ENCODE data around the gene DNAJC7. TPM values are rescaled to one million over a fixed set of nuclear protein-coding genes. Genes with fewer than 3 reads are reported as not detected.

The DNAJC7 gene
- total and polyA plus RNA-seq, 9 of the 15 experiments (the other 6 are each of a cell fraction or from before 2014, with no cell fraction given) = 85.8 to 262 (median 157) TPM

DNA sequence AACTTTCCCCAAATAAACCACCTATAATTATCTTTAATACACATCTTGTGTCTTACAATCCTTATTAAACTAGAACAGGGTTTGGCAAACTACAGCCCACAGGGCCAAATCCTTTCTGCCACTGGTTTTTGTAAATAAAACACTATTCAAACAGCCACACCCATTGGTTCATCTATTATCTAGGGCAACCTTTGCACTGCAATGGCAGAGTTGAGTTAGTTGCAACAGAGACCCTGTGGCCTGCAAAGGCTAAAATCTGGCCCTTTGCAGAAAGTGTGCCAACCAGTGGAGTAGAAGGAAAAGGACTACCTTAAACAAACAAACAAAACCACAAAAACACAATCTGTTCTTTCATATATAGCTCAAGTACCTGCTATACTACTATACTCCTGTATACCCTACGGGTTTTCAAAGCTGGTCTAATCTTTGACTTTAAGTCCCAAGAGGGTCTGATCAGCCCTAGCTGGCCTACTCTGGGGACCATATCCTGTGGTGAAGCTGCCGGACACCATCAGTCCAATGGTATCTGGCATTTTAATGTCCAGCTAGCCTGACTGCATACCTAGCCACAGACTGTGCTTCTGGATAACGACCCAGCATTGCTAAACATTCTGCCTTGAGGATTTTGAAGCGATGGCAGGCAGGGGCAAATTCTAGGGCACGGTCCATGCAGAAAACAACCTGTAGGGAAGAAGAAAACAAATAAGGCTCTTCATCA is 27.4 kb downstream of the DNAJC7 start (continued):
- TF ChIP-seq, protein P1, sequence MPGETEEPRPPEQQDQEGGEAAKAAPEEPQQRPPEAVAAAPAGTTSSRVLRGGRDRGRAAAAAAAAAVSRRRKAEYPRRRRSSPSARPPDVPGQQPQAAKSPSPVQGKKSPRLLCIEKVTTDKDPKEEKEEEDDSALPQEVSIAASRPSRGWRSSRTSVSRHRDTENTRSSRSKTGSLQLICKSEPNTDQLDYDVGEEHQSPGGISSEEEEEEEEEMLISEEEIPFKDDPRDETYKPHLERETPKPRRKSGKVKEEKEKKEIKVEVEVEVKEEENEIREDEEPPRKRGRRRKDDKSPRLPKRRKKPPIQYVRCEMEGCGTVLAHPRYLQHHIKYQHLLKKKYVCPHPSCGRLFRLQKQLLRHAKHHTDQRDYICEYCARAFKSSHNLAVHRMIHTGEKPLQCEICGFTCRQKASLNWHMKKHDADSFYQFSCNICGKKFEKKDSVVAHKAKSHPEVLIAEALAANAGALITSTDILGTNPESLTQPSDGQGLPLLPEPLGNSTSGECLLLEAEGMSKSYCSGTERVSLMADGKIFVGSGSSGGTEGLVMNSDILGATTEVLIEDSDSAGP (CRISPR knock-in tag; IDR thresholded peaks at IDR 0.05) = no peak
- TF ChIP-seq ZNF12 (CRISPR knock-in tag; IDR thresholded peaks at IDR 0.05) (no peak), GATA2 (CRISPR knock-in tag; IDR thresholded peaks at IDR 0.05) (no peak), MAZ (CRISPR knock-in tag; conservative IDR thresholded peaks at IDR 0.05 in 1 of 2, IDR thresholded peaks at IDR 0.05 in 1 of 2) (no peak), L3MBTL2 (IDR thresholded peaks at IDR 0.05) (no peak)

DNA sequence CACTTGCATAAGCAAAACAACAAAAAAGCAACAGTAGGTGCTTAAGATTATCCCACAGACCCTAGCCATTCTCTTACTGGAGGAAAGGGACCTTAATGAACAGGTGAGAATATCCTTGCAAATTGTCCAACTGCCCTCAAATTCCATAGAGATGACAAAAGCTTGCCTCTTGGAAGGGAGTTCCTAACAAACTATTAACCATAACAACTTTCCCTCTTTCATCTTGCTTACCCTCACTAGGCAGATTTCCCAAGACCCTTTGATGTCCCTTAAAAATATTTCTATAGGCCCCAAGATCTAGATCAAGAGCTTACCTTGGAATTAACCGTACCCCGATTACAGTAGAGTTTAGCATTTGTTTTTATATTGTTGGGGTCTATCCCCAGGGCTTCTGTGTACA is 28.8 kb downstream of the DNAJC7 start:
- POLR2A ChIA-PET = interaction anchor here (0.6 to 3.8 kb wide), 4 partner anchors 10 to 38 kb away, joined by 3 to 16 read pairs (median 4); no protein-coding TSS in a partner anchor
- Histone ChIP-seq H3K9ac (ENCODE audit: insufficient read depth in 1 of 2, low read depth in 2 of 2, low read length in 2 of 2) (no peak overlapping the region), H3K79me2 (ENCODE audit: control insufficient read depth, insufficient read depth, low read length) (no peaks in the 10 kb centered on the region), H3K9me3 (replicated peaks; ENCODE audit: control insufficient read depth, insufficient read depth, low read depth, low read length) (no peaks in the 10 kb centered on the region), H3K4me3 (no peak overlapping the region), H3K36me3 (ENCODE audit: control insufficient read depth, insufficient read depth, low read length) (peaks cover 98% of the 10 kb centered on the region), H3K27ac (ENCODE audit: extremely low read depth, low read depth, low read length) (no peak overlapping the region), H3K4me2 (ENCODE audit: insufficient read depth, low read length) (no peak overlapping the region), H4K20me1 (replicated peaks; ENCODE audit: control insufficient read depth, insufficient read depth, low read length) (no peaks in the 10 kb centered on the region), H3K9me1 (ENCODE audit: control insufficient read depth, insufficient read depth, low read length) (no peaks in the 10 kb centered on the region), H3K4me1 (replicated peaks in 1 of 2; ENCODE audit: control insufficient read depth in 2 of 2, insufficient read depth in 2 of 2, low read length in 2 of 2) (no peaks in the 10 kb centered on the region), H3K27me3 (ENCODE audit: control insufficient read depth in 2 of 2, insufficient read depth in 2 of 2, low read length in 2 of 2) (no peaks in the 10 kb centered on the region), H2AFZ (ENCODE audit: low read depth, low read length) (no peak overlapping the region)
- no peak for TF ChIP-seq ZBTB2 (IDR thresholded peaks at IDR 0.05)
- TF ChIP-seq SMAD3 (CRISPR knock-in tag; conservative IDR thresholded peaks at IDR 0.05) = no peak
- no peak for TF ChIP-seq PHB (CRISPR knock-in tag; IDR thresholded peaks at IDR 0.05)
- no peak for TF ChIP-seq CXXC5 (CRISPR knock-in tag; IDR thresholded peaks at IDR 0.05)
- TF ChIP-seq ZNF124 (CRISPR knock-in tag; IDR thresholded peaks at IDR 0.05) = no peak
- TF ChIP-seq ZNF436 (CRISPR knock-in tag; IDR thresholded peaks at IDR 0.05) = no peak
- TF ChIP-seq, protein P2, sequence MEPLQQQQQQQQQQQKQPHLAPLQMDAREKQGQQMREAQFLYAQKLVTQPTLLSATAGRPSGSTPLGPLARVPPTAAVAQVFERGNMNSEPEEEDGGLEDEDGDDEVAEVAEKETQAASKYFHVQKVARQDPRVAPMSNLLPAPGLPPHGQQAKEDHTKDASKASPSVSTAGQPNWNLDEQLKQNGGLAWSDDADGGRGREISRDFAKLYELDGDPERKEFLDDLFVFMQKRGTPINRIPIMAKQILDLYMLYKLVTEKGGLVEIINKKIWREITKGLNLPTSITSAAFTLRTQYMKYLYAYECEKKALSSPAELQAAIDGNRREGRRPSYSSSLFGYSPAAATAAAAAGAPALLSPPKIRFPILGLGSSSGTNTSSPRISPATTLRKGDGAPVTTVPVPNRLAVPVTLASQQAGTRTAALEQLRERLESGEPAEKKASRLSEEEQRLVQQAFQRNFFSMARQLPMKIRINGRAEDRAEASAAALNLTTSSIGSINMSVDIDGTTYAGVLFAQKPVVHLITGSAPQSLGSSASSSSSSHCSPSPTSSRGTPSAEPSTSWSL (CRISPR knock-in tag; IDR thresholded peaks at IDR 0.05; ENCODE audit: borderline replicate concordance) = no peak
- TF ChIP-seq, protein P3, sequence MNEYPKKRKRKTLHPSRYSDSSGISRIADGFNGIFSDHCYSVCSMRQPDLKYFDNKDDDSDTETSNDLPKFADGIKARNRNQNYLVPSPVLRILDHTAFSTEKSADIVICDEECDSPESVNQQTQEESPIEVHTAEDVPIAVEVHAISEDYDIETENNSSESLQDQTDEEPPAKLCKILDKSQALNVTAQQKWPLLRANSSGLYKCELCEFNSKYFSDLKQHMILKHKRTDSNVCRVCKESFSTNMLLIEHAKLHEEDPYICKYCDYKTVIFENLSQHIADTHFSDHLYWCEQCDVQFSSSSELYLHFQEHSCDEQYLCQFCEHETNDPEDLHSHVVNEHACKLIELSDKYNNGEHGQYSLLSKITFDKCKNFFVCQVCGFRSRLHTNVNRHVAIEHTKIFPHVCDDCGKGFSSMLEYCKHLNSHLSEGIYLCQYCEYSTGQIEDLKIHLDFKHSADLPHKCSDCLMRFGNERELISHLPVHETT (CRISPR knock-in tag; conservative IDR thresholded peaks at IDR 0.05 in 1 of 2, IDR thresholded peaks at IDR 0.05 in 1 of 2) = no peak
- no peak for TF ChIP-seq HIVEP1 (CRISPR knock-in tag; IDR thresholded peaks at IDR 0.05)
- CTCF ChIA-PET (ENCODE audit: low intra/inter-chr PET ratio) = no interaction called here
- ATAC-seq = no peak
- in situ Hi-C loops (cut with MboI) (no loop called here), intact Hi-C loops (cut with micrococcal nuclease) (no loop called here)
- BruUV-seq (replicated peaks) = no TSS peak
- no peak for DNase-seq (ENCODE audit: extremely low read depth in 1 of 4, low spot score in 3 of 4)
- 100% methylated on average over 2 of the region's 2 CpGs for WGBS (ENCODE audit: insufficient coverage, low coverage, missing lambda C conversion rate)
- no peak for FAIRE-seq
